Activated CD4-positive, alpha-beta T cell treated with anti-CD3 and anti-CD28 coated beads, Interleukin-2, Interleukin-6, amounts not matched to agents 100 ng/mL and 50 ng/mL, durations not matched to agents 16 hours and 8 hours (primary cell): Measurements from ENCODE around the gene DUOX2.
"Not testable (repeated sequence)": the region's sequence is repeated elsewhere in the genome, so short reads cannot be mapped to it uniquely, and the experiment has no call there.

ENCODE experiments used
- DNase-seq: peaks from one replicate; pipeline ENCODE4 v3.0.0-alpha.2; 2020

DUOX2 gene

DNA sequence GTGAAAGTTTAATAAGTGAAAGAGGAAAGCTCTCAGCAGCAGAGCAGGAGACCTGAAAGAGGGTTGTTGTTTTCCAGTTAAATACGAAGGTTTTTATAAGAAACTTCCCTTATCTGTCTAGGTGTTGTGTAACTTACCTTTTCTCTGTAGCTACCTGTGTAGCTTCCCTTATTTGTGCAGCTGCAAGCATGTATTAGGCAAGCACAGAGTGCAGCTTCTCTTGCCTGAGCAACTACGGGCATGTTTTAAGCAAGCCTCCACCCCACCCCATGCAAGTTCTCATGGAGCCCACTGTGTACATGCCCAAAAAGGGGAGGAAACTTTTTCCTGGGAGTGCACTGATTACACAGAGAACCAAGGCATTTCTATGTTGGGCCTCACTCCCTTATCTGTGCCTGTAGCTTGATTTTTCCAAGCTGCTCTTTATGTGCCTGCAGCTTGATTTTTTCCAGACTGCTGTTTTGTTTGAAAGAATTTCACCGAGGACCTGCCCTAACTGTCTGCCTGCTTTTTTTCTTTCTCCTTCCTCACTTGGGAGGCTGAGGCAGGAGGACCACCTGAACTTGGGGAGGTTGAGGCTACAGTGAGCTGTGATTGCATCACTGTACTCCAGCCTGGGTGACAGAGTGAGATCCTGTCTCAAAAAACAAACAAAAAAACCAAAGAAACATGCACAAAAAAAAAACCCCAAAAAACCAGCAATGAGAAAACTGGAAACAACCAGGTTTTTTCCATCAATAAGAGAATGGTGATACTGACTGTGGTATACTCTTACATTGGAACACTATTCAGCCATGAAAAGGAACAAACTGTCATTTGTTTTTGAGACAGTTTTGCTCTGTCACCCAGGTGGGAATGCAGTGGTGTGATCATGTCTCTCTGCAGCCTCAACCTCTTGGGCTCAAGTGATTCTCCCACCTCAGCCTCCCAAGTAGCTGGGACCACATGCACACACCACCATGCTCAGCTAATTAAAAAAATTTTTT lies 55.0 kb downstream of the DUOX2 start:
- DNase-seq = not testable (repeated sequence)

DNA sequence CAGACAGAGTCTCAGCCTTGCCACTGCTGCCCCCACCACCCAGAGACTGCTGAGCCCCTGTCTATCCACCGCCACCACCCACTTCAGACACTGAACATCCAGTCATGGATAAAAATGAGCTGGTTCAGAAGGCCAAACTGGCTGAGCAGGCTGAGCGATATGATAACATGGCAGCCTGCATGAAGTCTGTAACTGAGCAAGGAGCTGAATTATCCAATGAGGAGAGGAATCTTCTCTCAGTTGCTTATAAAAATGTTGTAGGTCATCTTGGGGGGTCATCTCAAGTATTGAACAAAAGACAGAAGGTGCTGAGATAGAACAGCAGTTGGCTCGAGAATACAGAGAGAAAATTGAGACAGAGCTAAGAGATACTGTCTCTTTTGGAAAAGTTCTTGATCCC lies 61.3 kb downstream of the DUOX2 start:
- not testable (repeated sequence) for DNase-seq

DNA sequence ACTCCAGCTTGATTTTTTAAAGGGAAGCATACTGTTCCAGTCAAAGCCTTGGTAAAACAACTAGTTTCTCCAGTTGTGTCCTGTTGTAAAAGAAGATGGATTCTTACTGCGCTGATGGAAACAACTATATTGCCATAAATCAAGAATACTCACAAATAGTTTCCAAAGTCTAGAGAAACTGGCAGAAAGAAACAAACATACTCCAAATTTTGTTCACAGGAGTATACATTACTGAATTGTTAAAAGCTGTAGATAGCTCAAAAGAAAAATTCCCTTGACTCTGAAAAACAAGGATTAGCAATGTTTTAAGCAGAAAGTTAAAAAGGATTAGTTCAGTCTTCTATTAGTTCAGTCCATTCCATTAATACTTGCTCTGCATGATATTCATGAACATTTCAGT lies 63.4 kb downstream of the DUOX2 start:
- DNase-seq = no peak

DNA sequence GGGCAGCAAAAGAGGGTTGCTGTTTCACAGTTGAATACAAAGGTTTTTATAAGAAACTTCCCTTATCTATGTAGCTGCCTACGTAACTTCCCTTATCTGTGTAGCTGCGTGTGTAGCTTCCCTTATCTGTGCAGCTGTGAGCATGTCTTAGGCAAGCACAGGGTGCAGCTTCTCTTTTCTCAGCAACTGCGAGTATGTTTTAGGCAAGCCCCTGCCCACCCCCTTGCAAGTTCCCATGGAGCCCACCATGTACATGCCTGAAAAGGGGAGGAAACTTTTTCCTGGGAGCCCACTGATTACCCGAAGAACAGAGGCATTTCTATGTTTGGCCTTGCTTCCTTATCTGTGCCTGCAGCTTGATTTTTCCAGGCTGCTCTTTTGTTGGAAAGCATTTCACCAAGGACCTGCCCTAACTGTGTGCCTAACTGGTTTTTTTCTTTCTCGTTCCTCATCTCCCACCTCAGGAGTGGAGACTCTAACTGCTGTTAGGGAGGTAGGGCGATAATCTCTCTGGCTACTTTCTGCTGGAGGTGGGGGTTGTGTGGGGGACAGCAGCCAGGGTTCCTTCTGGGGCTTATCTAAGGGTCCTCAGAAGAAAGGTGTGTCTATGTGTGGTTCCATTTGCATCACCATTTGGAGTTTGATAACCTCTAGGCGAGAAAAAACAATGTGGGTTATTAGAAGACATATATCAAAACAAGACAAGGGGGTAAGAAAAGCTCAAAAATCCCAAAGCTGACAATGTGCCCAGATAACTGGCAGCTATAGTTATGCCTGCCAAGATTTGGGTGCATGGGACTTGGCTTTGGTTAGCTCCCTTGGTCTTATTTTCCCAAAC lies 65.0 kb downstream of the DUOX2 start:
- DNase-seq = no peak

DNA sequence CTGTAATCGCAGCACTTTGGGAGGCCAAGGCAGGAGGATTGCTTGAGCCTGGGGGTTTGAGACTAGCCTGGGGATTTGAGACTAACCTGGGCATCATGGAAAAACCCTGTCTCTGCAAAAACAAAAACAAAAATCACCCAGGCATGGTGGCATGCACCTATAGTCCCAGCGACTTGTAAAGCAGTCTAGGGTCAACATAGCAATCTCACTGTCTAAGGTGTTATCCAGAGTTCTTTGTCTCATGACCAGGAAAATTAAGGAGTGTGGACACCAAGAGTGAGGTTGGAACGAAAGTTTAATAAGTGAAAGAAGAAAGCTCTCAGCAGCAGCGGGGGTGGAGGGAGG lies 65.6 kb downstream of the DUOX2 start:
- DNase-seq = not testable (repeated sequence)

DNA sequence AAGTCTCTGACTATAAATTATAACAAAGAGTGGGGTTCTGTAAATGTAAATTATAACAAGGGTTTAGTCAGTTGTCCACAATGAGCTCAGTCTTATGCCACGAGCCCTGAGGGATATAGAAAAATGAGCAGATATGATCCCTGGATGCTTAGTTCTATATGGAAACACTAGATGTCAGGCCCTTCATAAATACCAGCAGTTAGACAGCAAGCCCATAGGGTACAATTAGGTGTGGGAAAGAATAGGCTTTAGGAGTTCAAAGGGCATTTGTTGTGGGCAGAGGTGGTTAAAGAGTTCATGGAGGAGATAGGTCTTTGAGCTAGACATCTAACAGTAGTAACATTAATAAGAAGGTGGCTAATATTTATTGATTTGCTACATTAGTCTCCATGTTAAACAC lies 69.7 kb downstream of the DUOX2 start:
- not testable (repeated sequence) for DNase-seq

DNA sequence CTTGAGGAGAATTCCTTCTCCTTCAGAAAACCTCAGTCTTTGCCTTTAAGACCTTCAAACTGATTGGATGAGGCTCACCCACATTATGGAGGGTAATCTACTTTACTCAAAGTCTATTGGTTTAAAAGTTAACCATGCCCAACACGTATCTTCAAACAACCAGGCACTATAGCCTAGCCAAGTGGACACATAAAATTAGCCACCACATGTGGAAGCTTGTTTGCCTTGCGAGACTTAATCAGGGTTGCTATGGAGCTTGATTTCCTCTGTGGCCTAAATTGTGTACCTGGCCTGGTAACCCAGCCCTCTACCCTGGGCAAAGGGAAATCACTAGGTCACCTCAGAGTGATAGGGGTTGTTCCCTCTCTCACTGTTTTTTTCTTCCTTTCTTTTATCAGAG lies 71.1 kb downstream of the DUOX2 start:
- DNase-seq = not testable (repeated sequence)
